ENCODE results near the gene C11orf65. TPM values are rescaled to one million over a fixed set of nuclear protein-coding genes. Genes with fewer than 3 reads are reported as not detected.
"Not testable (repeated sequence)": the region's sequence is repeated elsewhere in the genome, so short reads cannot be mapped to it uniquely, and the experiment has no call there.

C11orf65 gene
- total RNA-seq, 1 donor from 2014 or later = 1.1 TPM

DNA sequence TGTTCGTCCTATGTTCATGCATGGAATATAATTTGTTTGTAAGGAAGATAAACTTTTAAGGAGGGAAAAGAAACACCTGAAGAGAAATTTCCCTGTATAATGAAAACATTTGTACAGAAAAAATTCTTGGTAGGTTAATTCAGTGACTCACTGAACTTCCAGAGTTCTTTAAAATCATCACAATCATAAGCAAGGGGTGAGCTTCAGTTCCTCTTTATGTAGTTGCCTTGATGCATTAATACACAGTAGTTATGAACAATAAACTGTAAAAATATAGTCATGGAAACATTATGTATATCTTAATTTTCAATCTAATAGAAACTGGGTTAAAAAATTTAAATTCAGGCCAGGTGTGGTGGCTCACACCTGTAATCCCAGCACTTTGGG is 1.1 kb upstream of the C11orf65 start:
- DNase-seq (ENCODE audit: low spot score in 2 of 2, unreplicated experiment in 2 of 2) = no peak
- Mint-ChIP-seq H3K27me3 (ENCODE audit: low read depth) (no peaks in the 10 kb centered on the region), H3K4me1 (peaks cover 10% of the 10 kb centered on the region), H3K36me3 (peaks cover 3% of the 10 kb centered on the region), H3K9me3 (no peaks in the 10 kb centered on the region), H3K4me3 (peak overlapping the region; percentile 91), H3K27ac (peak overlapping the region; percentile 86)
- TF ChIP-seq, protein P1, sequence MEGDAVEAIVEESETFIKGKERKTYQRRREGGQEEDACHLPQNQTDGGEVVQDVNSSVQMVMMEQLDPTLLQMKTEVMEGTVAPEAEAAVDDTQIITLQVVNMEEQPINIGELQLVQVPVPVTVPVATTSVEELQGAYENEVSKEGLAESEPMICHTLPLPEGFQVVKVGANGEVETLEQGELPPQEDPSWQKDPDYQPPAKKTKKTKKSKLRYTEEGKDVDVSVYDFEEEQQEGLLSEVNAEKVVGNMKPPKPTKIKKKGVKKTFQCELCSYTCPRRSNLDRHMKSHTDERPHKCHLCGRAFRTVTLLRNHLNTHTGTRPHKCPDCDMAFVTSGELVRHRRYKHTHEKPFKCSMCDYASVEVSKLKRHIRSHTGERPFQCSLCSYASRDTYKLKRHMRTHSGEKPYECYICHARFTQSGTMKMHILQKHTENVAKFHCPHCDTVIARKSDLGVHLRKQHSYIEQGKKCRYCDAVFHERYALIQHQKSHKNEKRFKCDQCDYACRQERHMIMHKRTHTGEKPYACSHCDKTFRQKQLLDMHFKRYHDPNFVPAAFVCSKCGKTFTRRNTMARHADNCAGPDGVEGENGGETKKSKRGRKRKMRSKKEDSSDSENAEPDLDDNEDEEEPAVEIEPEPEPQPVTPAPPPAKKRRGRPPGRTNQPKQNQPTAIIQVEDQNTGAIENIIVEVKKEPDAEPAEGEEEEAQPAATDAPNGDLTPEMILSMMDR (IDR thresholded peaks at IDR 0.05; ENCODE audit: unreplicated experiment) = no peak

DNA sequence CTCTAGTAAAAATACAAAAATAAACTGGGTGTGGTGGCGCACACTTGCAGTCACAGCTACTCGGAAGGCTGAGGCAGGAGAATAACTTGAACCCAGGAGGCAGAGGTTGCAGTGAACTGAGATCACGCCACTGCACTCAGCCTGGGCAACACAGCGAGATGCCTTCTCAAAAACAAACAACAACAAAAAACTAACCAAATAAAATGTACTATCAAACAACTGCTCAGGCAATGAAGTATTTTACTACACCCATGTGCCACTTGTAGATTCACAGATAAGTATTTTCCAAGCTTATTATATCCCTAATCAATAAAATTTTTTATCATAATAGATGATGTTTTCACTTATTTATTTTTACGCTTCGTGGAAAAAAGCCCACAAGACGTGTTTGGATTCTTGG is 924 bp downstream of the C11orf65 start:
- no peaks in the 10 kb centered on the region for H3K27me3 Mint-ChIP-seq (ENCODE audit: low read depth)
- H3K36me3 Mint-ChIP-seq = peaks cover 2% of the 10 kb centered on the region
- peak overlapping the region; percentile 91 for H3K4me3 Mint-ChIP-seq
- H3K27ac Mint-ChIP-seq = peak overlapping the region; percentile 100
- no peaks in the 10 kb centered on the region for H3K9me3 Mint-ChIP-seq
- peaks cover 10% of the 10 kb centered on the region for H3K4me1 Mint-ChIP-seq
- TF ChIP-seq, protein P1 (IDR thresholded peaks at IDR 0.05; ENCODE audit: unreplicated experiment) = no peak
- no peak for DNase-seq (ENCODE audit: low spot score in 2 of 2, unreplicated experiment in 2 of 2)

DNA sequence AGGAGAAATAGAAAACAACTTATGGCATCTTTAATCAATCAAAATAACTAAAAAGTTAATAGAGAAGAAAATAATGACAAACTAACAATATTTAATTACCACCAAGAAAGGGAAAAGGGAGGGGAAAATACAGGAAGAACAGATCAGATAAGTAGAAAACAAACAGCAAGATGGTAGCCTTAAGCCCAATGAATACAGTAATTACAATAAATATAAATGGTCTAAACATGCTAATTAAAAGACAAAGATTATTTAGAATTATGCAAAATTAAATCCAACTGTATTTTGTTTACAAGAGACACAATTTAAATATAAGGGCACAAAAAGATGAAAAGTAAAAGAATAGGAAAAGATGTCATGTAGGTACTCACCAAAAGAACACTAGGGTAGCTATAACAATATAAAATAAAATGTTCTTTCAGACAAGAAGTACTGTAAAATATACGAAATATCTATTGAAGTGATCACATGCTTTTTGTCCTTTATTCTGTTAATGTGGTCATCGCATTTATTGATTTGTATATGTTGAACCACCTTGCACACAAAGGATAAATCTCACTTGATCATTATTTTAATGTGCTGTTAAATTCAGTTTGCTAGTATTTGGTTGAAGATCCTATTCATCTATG is 14.0 kb downstream of the C11orf65 start:
- no peak for DNase-seq (ENCODE audit: low spot score in 2 of 2, unreplicated experiment in 2 of 2)
- TF ChIP-seq, protein P1 (IDR thresholded peaks at IDR 0.05; ENCODE audit: unreplicated experiment) = no peak
- Mint-ChIP-seq H3K9me3 (peaks cover 28% of the 10 kb centered on the region), H3K27me3 (ENCODE audit: low read depth) (no peaks in the 10 kb centered on the region), H3K4me3 (no peak overlapping the region), H3K4me1 (no peaks in the 10 kb centered on the region), H3K36me3 (peaks cover 13% of the 10 kb centered on the region), H3K27ac (no peak overlapping the region)

DNA sequence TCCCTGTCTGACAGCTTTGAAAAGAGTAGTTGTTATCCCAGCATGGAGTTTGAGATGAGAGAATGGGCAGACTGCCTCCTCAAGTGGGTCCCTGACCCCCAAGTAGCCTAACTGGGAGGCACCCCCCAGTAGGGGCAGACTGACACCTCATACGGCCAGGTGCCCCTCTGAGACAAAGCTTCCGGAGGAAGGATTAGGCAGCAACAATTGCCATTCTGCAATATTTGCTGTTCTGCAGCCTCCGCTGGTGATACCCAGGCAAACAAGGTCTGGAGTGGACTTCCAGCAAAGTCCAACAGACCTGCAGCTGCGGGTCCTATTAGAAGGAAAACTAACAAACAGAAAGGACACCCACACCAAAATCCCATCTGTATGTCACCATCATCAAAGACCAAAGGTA is 25.9 kb downstream of the C11orf65 start:
- H3K27ac Mint-ChIP-seq; H3K4me1 Mint-ChIP-seq; H3K27me3 Mint-ChIP-seq (ENCODE audit: low read depth); DNase-seq (ENCODE audit: low spot score in 2 of 2, unreplicated experiment in 2 of 2); H3K4me3 Mint-ChIP-seq: not testable (repeated sequence)
- H3K36me3 Mint-ChIP-seq = peaks cover 11% of the 10 kb centered on the region
- H3K9me3 Mint-ChIP-seq = peaks cover 64% of the 10 kb centered on the region

DNA sequence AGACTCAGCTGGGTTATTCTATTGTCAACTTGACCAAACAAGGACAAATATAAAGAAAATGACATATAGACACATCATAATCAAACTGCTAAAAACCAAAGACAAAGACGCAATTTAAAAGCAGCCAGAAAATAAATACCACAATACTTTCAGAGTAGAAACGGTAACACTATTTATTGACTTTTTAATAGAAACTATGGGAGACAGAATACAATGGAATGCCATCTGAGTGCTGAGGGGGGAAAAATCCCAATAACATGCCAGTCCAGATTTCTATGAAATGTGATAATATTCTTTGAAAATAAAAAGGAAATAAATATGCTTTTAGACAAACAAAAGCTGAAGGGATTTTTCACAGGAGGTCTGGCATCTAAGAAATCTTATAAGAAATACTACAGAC is 30.7 kb downstream of the C11orf65 start:
- no peak for DNase-seq (ENCODE audit: low spot score in 2 of 2, unreplicated experiment in 2 of 2)
- no peaks in the 10 kb centered on the region for H3K27me3 Mint-ChIP-seq (ENCODE audit: low read depth)
- no peak overlapping the region for H3K27ac Mint-ChIP-seq
- no peaks in the 10 kb centered on the region for H3K4me1 Mint-ChIP-seq
- H3K9me3 Mint-ChIP-seq = peaks cover 57% of the 10 kb centered on the region
- TF ChIP-seq, protein P1 (IDR thresholded peaks at IDR 0.05; ENCODE audit: unreplicated experiment) = no peak
- peaks cover 13% of the 10 kb centered on the region for H3K36me3 Mint-ChIP-seq
- no peak overlapping the region for H3K4me3 Mint-ChIP-seq

DNA sequence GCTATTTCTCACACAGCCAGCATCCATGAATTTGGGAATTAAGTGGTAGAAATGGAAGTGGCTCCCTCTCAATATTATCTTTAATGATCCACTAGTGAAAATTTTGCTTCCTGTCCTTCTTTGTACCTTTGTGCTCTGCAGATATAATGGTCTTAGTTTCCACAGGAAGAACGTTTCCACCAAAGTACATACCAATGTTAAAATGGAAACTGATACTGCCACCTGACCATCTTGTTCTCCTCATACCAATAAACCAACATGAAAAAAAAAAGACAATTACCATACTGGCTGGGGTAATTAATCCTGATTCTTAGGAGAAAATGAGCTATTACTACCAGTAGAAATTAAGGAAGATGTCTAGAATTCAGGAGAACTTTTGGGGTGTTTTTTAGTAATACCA is 32.3 kb downstream of the C11orf65 start:
- Mint-ChIP-seq H3K9me3 (peaks cover 45% of the 10 kb centered on the region), H3K36me3 (peaks cover 13% of the 10 kb centered on the region), H3K4me1 (no peaks in the 10 kb centered on the region), H3K27me3 (ENCODE audit: low read depth) (no peaks in the 10 kb centered on the region), H3K27ac (no peak overlapping the region), H3K4me3 (no peak overlapping the region)
- DNase-seq (ENCODE audit: low spot score in 2 of 2, unreplicated experiment in 2 of 2) = no peak
- TF ChIP-seq, protein P1 (IDR thresholded peaks at IDR 0.05; ENCODE audit: unreplicated experiment) = no peak
